ENCODE measurements around the gene JCAD. TPM values are rescaled to one million over a fixed set of nuclear protein-coding genes. Genes with fewer than 3 reads are reported as not detected.

Gene JCAD
- total and polyA plus RNA-seq, 9 of the 15 experiments (the other 6 are each of a cell fraction or from before 2014, with no cell fraction given): not detected

- TF ChIP-seq ZBTB40 (IDR thresholded peaks at IDR 0.05): no peak
- no peak for TF ChIP-seq ZBTB40 (CRISPR knock-in tag; IDR thresholded peaks at IDR 0.05)
- no peak for TF ChIP-seq ZNF282 (CRISPR knock-in tag; IDR thresholded peaks at IDR 0.05)
- TF ChIP-seq KLF1 (tag; IDR thresholded peaks at IDR 0.05): no peak
- TF ChIP-seq TARDBP (IDR thresholded peaks at IDR 0.05): no peak
- TF ChIP-seq ARID3B (CRISPR knock-in tag; IDR thresholded peaks at IDR 0.05; ENCODE audit: borderline replicate concordance): no peak
- TF ChIP-seq IRF1 (CRISPR knock-in tag; IDR thresholded peaks at IDR 0.05; ENCODE audit: borderline replicate concordance): no peak
- no peak for TF ChIP-seq ZNF232 (CRISPR knock-in tag; IDR thresholded peaks at IDR 0.05)
- TF ChIP-seq BMI1 (IDR thresholded peaks at IDR 0.05; ENCODE audit: low read length): no peak
- TF ChIP-seq SETDB1 (IDR thresholded peaks at IDR 0.05; ENCODE audit: low read length): no peak
- TF ChIP-seq ZNF212 (CRISPR knock-in tag; IDR thresholded peaks at IDR 0.05): no peak
- no peak for TF ChIP-seq ZSCAN29 (IDR thresholded peaks at IDR 0.05)
- TF ChIP-seq PKNOX1 (IDR thresholded peaks at IDR 0.05): peak; percentile 89
- no peak for TF ChIP-seq HNRNPH1 (optimal IDR thresholded peaks at IDR 0.05; ENCODE audit: low read depth, low read length)
- no peak for TF ChIP-seq NR3C1 (CRISPR knock-in tag; IDR thresholded peaks at IDR 0.05)
- no peak for TF ChIP-seq HDGF (IDR thresholded peaks at IDR 0.05)
- no peak for TF ChIP-seq BRF1 (IDR thresholded peaks at IDR 0.05; ENCODE audit: borderline replicate concordance, extremely low read depth, insufficient read length)
- TF ChIP-seq TSC22D4 (tag; IDR thresholded peaks at IDR 0.05): no peak
- TF ChIP-seq PHB (CRISPR knock-in tag; IDR thresholded peaks at IDR 0.05): no peak
Observed at GRCh38 chr10:30070001-30070685, 10.8 kb upstream of the JCAD start (continued).

All from K562 (cell line).